NCI-H748 (cell line): ENCODE measurements around the gene KATNIP.
A peak's percentile ranks its signal among the peaks of the same experiment; 100 is the strongest.

Experiments used
- DNase-seq: peaks from one replicate; lab custom pipeline; 2025; ENCODE audit not compliant: unreplicated experiment; lab: John Stamatoyannopoulos, UW

The KATNIP gene

GRCh38 chr16:27549746-27550581 lies at the start of gene KATNIP, which contains the start of gene GTF3C1:
TSS of gene KATNIP (plus strand) at chr16:27550144. CDS start at chr16:27550171, 27 bp downstream.
TSS of gene GTF3C1 (minus strand) at chr16:27549913. CDS start at chr16:27549890, 23 bp downstream.
- DNase-seq, result peak; percentile 93

- DNase-seq, result no peak
These were observed 49.1 kb upstream of the KATNIP start for GRCh38 chr16:27500801-27501200.

GRCh38 chr16:27503662-27504061 lies 46.3 kb upstream of the KATNIP start:
- DNase-seq, result no peak

GRCh38 chr16:27505297-27506236 lies 44.4 kb upstream of the KATNIP start:
- no peak for DNase-seq

- DNase-seq, result no peak
These were observed 43.2 kb upstream of the KATNIP start for GRCh38 chr16:27506771-27507170.

GRCh38 chr16:27508476-27508875 lies 41.5 kb upstream of the KATNIP start:
- DNase-seq, result no peak

- DNase-seq, result no peak
These were observed 38.1 kb upstream of the KATNIP start for GRCh38 chr16:27511657-27512448.

GRCh38 chr16:27514806-27515205 lies 35.1 kb upstream of the KATNIP start:
- DNase-seq, result no peak

GRCh38 chr16:27515874-27516353 lies 34.0 kb upstream of the KATNIP start:
- DNase-seq, result no peak

- no peak for DNase-seq
These were observed 33.6 kb upstream of the KATNIP start for GRCh38 chr16:27516365-27516764.

- no peak for DNase-seq
These were observed 32.3 kb upstream of the KATNIP start for GRCh38 chr16:27517664-27518063.

GRCh38 chr16:27518226-27518625 lies 31.7 kb upstream of the KATNIP start:
- no peak for DNase-seq

GRCh38 chr16:27520982-27521673 lies 28.8 kb upstream of the KATNIP start:
- DNase-seq, result no peak

- no peak for DNase-seq
These were observed 27.7 kb upstream of the KATNIP start for GRCh38 chr16:27522173-27522707.

GRCh38 chr16:27526180-27526579 lies 23.8 kb upstream of the KATNIP start:
- peak; percentile 36 for DNase-seq

GRCh38 chr16:27528294-27528693 lies 21.6 kb upstream of the KATNIP start:
- DNase-seq, result no peak

GRCh38 chr16:27529962-27530361 lies 20.0 kb upstream of the KATNIP start:
- no peak for DNase-seq

- DNase-seq, result no peak
These were observed 18.8 kb upstream of the KATNIP start for GRCh38 chr16:27531186-27531585.

GRCh38 chr16:27531826-27532800 lies 17.8 kb upstream of the KATNIP start:
- no peak for DNase-seq
